Upper lobe of left lung (tissue), 4 donors: ENCODE data around the gene MOCS2.

ENCODE experiments used
- CTCF ChIP-seq, 6 experiments: fragments of 450-650 bp in 4 of 6; fragments of 200-600 bp in 2 of 6; sonication (generic) in 2 of 6; IDR thresholded peaks; one replicate each; pipeline ENCODE4 v1.5.1; 2016 to 2019; ENCODE audit warnings: antibody characterized with exemption in 6 of 6
- EP300 ChIP-seq, 4 donors: sonication (generic); formaldehyde crosslinking; IDR thresholded peaks; one replicate each; pipeline ENCODE4 v1.5.1; 2017; ENCODE audit warnings: antibody characterized with exemption in 4 of 4, control low read depth in 2 of 4
- POLR2A ChIP-seq, 4 donors: fragments of 450-650 bp; IDR thresholded peaks; one replicate each; pipeline ENCODE4 v1.5.1; 2016 to 2017; ENCODE audit warnings: antibody characterized with exemption in 4 of 4, mild to moderate bottlenecking in 2 of 4
- POLR2AphosphoS5 ChIP-seq, 2 donors: sonication (generic); formaldehyde crosslinking; IDR thresholded peaks; one replicate each; pipeline ENCODE4 v1.5.1; 2017; ENCODE audit warnings: antibody characterized with exemption in 2 of 2

DNA sequence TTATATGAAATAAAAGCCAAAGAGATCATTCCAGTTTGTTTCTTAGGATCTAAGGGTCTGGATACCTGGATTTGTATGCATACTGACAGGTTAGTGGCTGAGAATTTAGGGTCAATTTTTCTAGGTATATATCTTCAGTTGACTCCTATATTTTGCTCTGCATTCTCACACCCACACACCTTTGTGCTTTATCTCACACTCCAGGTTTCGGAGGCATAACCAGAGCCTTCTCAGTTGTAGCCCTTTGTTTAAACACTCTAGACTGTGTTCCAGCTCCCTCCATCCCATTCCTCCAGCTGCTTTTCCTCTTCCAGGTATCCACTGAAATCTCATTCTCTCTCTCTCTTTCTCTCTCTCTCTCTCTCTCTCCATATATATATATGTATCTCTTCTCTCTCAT, 10.6 kb upstream of the MOCS2 start:
- no peak for TF ChIP-seq POLR2A (IDR thresholded peaks at IDR 0.05)
- no peak for TF ChIP-seq CTCF (IDR thresholded peaks at IDR 0.05)
- TF ChIP-seq EP300 (IDR thresholded peaks at IDR 0.05) = no peak
- no peak for TF ChIP-seq POLR2AphosphoS5 (IDR thresholded peaks at IDR 0.05)
